Measurements from ENCODE around the gene KRT1.

DNA sequence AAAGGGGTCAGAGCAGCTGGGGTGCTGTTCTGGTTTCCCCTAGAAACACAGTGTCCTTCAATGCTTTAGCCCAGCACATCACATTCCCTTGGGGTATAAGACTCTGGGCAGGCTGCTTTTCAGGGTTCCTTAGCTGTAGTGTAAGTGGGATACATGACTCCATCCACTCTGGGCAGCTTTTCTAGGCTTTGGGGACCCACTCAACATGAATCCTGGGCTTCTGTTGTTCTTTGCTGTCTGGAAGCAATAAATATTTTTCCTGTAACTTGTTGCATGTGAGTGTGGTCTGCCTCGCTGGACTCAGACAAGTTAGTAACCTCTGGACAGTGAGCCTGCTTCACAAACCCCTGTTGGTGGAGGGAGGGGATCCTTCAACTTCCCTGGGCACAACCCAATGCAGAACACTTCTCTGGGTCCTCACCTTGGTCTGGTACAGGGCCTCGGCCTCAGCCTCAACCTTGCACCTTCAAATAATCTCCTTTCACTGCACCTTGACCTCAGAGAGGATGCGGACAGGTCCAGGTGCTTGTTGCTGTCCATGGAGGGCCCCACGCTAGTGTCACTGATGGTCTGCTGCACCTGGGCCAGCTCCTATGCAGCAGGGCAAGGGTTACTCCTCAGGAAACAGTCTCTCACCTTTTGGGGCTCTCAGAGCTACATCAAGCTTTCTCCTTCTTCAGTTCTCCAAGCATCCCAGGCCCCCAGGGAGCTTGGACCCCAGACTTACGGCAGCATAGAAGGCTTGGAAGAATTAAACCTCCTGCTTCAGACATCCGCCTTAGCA lies 48.3 kb downstream of the KRT1 start:
- TF ChIP-seq EZH2phosphoT487 (IDR thresholded peaks at IDR 0.05; ENCODE audit: low read length): no peak
- TF ChIP-seq, protein P1, sequence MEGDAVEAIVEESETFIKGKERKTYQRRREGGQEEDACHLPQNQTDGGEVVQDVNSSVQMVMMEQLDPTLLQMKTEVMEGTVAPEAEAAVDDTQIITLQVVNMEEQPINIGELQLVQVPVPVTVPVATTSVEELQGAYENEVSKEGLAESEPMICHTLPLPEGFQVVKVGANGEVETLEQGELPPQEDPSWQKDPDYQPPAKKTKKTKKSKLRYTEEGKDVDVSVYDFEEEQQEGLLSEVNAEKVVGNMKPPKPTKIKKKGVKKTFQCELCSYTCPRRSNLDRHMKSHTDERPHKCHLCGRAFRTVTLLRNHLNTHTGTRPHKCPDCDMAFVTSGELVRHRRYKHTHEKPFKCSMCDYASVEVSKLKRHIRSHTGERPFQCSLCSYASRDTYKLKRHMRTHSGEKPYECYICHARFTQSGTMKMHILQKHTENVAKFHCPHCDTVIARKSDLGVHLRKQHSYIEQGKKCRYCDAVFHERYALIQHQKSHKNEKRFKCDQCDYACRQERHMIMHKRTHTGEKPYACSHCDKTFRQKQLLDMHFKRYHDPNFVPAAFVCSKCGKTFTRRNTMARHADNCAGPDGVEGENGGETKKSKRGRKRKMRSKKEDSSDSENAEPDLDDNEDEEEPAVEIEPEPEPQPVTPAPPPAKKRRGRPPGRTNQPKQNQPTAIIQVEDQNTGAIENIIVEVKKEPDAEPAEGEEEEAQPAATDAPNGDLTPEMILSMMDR (IDR thresholded peaks at IDR 0.05; ENCODE audit: low read length): no peak
